Tongue (tissue), 2 donors: ENCODE data around the gene TSPAN13. TPM values are rescaled to one million over a fixed set of nuclear protein-coding genes. Genes with fewer than 3 reads are reported as not detected.

Experiments used
- DNase-seq: peaks from one replicate; pipeline ENCODE4 v3.0.0-alpha.2; 2015
- total RNA-seq: library from RNA; depleted of rRNA; stranded (reverse); fragments of >200 nt; gene quantifications from one replicate; pipeline ENCODE4 v1.2.3, GENCODE V29; 2014

The TSPAN13 gene
- total RNA-seq, 1 donor from 2014 or later: 33.8 TPM

DNA sequence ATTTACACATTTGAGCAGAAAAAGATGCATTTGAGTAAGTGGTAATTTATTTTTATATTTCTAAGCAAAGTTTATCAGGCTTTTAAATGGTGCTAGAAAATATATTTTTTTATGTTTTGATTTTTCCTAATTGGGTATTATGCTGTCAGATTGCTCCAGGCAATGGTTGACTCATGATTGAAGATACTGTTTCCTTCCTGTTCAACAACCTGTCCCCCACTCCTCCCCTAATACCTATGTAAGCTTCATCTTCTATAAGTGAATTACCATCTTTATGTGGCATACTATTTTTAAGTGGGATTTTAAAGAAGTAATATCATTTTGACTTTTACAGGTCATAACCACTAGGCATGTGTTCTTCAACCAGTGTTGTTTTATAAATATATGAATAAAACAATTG is 21.4 kb downstream of the TSPAN13 start:
- DNase-seq: no peak

DNA sequence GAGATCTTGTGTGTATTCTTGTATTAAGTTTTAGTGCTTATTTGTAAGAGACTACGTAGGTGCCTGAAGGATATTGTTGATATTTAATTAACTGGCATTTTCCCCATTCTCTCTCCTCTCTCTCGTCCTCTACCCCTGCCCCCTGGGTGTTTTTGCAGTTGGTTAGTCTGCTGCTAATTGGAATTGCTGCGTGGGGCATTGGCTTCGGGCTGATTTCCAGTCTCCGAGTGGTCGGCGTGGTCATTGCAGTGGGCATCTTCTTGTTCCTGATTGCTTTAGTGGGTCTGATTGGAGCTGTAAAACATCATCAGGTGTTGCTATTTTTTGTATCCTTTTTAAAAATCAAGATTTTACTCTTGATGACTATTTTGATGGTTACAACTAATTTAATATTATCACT is 22.5 kb downstream of the TSPAN13 start:
- no peak for DNase-seq

DNA sequence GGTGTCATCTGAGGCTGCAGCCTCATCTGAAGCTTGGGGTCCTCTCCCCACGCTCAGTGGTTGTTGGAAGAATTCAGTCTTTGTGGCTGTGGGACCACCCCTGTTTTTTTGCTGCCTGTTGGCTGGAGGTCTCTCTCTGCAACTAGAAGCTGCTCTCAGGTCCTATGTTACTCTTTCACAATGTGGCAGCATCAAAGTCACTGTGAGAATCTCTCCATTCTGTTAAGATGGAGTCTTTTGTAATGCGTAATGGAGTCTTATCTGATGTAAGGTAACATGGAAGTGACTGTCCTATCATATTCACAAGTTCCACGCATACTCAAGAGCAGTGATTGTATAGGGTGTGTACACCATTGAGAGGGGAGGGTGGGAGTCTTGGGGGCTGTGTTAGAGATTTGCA is 24.9 kb downstream of the TSPAN13 start:
- no peak for DNase-seq

DNA sequence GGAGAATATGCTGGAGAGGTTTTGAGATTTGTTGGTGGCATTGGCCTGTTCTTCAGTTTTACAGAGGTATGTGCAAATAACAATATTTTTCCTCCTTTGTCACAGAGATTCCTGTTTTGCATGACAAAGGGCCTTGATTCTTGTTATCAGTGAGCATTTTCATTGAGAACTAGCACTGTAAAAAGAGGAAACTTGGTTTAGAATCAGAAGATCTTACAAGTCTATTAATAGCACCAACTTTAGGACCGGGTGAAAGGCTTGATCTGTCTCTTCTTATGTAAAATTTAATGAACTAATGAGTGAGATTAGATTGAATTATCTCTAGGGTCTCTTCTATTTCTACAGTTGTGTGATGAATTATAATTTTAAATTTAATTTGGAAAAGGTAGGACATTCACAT is 25.5 kb downstream of the TSPAN13 start:
- DNase-seq: no peak

DNA sequence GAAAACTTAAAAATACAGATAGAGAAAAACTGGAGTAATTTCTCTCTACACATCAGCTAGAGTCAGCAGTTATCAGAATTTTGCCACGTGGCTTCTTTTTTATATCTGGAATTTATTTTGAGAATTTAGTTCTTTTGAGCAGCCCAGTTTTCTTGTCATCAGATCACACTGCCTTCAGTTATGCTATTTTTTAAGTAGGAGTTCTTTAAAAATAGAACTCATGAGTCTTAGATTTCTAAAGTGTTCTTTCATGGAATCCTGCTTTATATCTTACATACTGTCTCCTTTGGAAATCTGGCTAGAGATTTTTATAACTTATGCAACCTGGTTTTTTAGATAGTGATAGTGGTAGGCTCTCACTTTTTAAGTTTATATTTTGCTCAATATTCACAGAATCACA is 27.0 kb downstream of the TSPAN13 start:
- no peak for DNase-seq

GRCh38 chr7:16785321-16785720 is 31.8 kb downstream of the TSPAN13 start:
- peak; percentile 35 for DNase-seq

GRCh38 chr7:16785846-16786245 is 32.3 kb downstream of the TSPAN13 start:
- DNase-seq: no peak

- DNase-seq: no peak
Observed at GRCh38 chr7:16786257-16786656, 32.7 kb downstream of the TSPAN13 start.

GRCh38 chr7:16787127-16787526 is 33.6 kb downstream of the TSPAN13 start:
- DNase-seq: no peak

DNA sequence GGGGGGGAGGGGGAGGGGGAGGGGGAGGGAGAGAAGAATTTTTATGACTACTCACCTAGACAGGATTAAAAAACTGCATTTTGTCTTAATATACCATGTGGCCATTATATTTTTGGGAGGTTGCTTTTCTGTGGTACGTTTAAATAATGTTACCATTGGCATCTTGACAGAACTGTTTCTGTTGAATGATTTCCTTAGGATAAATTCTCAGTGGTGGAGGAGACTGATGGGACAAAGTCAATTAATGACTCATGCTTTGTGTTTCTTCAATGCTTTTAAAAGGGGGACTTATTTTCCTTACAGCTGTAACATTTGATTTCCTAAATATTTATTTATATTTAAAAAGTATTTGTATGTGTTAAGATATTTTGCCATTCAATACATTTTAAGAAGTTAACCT is 37.5 kb downstream of the TSPAN13 start:
- no peak for DNase-seq

DNA sequence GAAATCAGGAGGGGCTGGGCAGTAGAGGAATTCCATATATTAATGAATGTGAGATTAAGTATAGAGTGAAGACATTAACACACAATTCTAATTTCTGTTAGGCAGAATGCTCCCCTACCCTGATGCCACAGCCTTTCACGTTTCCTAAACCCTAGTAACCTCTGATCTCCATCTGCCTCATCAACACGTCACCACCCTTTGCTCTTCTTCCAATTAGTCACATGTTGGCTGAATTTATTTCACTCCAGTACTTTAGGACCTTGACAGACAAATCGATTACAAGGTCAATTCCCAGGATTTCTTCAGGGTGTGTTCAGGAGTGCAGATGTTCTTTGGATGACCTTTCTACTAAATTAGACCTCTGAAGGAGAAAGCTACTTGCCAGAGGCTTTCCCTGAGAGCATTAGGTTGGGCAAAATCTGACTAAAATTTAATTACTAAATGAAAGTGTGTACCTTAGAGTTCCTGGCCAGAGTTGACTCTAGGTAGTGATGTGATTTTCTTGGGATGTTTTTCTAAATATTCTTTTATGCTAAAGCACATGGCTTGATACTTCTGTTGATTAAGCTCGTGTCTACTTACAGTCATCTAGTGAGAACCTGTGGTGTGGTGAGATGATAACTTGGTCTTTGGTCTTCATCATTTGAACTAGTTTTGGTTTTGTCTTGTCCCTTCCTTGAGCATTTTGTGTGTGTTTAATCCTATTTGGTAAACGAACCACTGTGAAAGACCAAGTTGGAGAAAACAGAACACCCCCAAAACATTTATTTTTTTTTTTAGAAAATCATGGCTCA is 38.5 kb downstream of the TSPAN13 start:
- no peak for DNase-seq

DNA sequence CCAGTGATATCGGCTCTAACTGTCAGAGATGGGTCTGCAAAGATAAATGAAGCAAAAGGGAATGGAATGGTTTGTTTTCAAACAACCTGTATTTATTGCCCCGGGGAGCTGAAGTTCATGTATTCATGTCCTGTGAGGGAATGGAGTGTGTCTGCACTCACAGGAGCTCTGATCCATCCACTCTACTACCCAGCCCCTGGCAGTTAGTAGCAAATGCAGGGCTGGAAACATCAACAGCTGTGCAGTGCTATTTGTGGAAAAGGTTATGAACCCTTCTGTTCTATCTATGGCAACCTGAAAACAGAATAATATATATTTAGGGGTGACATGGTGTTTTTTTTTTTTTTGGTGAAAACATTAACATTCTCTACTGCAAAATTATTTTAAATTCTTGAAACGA is 41.4 kb downstream of the TSPAN13 start:
- DNase-seq: peak; percentile 63

GRCh38 chr7:16795624-16796023 is 42.1 kb downstream of the TSPAN13 start:
- peak; percentile 60 for DNase-seq

DNA sequence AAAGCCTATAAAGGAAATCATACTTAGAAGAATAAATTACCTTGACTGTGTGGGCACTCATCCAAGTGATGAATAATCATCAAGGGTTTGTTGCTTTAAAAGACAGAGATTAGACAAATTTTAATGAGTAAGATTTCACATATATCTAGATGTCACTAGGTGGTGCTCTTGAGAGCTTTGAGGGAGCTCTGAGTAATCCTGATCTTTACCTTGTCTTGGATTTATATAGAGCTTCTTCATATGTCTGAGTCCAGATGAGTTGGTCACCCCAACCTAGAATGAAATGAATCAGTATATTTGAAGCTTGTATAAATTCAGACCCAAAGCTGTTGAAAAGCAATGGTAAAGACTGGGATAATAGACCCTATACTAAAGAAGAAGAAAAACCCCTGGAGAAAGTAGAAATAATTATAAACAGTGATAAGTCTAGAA is 47.6 kb downstream of the TSPAN13 start:
- DNase-seq: peak; percentile 60

GRCh38 chr7:16801579-16801978 is 48.0 kb downstream of the TSPAN13 start:
- DNase-seq: no peak

- DNase-seq: no peak
Observed at GRCh38 chr7:16803125-16803524, 49.6 kb downstream of the TSPAN13 start.

GRCh38 chr7:16803881-16804673 is 50.5 kb downstream of the TSPAN13 start:
- DNase-seq: no peak

DNA sequence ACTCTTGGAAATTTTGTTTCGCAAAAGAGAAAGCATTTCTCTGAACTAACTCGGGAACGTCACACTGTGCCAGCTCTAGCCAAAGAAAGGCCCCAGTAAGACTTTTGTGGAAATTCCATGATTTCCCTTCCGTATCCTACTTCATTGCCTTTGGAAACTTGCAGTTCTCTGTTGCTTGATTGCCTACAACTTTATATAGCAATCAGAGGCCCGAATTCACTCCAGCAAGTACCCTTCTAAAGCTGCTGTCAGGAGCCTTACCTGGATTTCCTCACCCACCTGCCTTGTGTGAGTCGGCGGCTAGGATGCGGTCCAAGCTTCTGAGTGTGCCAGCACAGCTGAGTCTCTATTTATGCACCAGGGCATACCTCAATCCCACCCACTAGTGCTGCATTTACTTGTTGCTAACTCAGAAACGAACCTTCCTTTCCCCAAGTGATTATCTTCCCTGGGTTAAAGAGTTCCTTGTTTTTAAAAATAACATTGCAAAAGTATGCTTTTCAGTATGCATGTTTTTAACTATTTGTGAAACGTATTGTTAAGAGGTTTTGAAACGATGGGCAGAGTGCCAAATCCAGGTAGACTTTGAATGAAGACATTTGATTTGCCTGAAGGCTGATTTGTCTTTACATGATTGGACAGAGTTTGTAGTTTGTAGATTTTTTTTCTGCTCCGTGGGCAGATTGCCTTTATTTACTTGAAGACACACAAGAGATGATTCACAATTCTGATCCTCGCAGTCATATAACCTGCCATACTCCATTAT is 51.3 kb downstream of the TSPAN13 start, which contains the start of gene AGR2:
AGR2 (minus strand) TSS at position 326 of the 766 bp plus-strand sequence. CDS start 3,203 bp downstream, outside the sequence.
- peak; percentile 62 for DNase-seq

GRCh38 chr7:16805441-16805840 is 51.9 kb downstream of the TSPAN13 start:
- DNase-seq: no peak

- DNase-seq: no peak
Observed at GRCh38 chr7:16810112-16810511, 56.6 kb downstream of the TSPAN13 start.

GRCh38 chr7:16810573-16810972 is 57.0 kb downstream of the TSPAN13 start:
- no peak for DNase-seq

- no peak for DNase-seq
Observed at GRCh38 chr7:16811551-16811950, 58.0 kb downstream of the TSPAN13 start.
